Right cardiac atrium (tissue), 5 donors: ENCODE measurements around the gene GNPDA2. TPM values are rescaled to one million over a fixed set of nuclear protein-coding genes. Genes with fewer than 3 reads are reported as not detected.

Experiments used
- ATAC-seq, 2 donors: fragments of 200-7000 bp; cut with Tn5 transposase; one replicate each; pipeline versions ENCODE4 v1.8.0 to v1.9.1; 2020; ENCODE audit warnings: moderate library complexity in 2 of 2, mild to moderate bottlenecking in 1 of 2
- DNase-seq, 3 donors: peaks; one replicate each; pipeline ENCODE4 v3.0.0-alpha.2; 2020
- H3K27ac ChIP-seq: one replicate; pipeline ENCODE4 v1.5.1; 2013; ENCODE audit warnings: mild to moderate bottlenecking, low read length, control low read depth, moderate library complexity
- H3K27me3 ChIP-seq: one replicate; pipeline ENCODE4 v1.6.1; 2013; ENCODE audit not compliant: control insufficient read depth, insufficient read depth
- H3K4me1 ChIP-seq: one replicate; pipeline ENCODE4 v1.6.1; 2013; ENCODE audit warnings: low read length; ENCODE audit not compliant: control insufficient read depth, insufficient read depth
- H3K4me3 ChIP-seq: one replicate; pipeline ENCODE4 v1.5.1; 2013; ENCODE audit warnings: low read length, control low read depth
- H3K9me3 ChIP-seq: one replicate; pipeline ENCODE4 v1.6.1; 2013; ENCODE audit warnings: low read length; ENCODE audit not compliant: control insufficient read depth
- WGBS: extraction: QIAGEN DNeasy Blood & Tissue Kit; methylation state at CpG from one replicate; pipeline ENCODE4 v1.1.7; 2013; 5-methylcytosine and 5-hydroxymethylcytosine counted together
- intact Hi-C, 4 donors: fragments of 100-400 bp; cut with DNase I; formaldehyde crosslinking; loops; one replicate each; pipeline versions ENCODE4 v1.11.0 to v1.14.0; 2022 to 2023
- polyA plus RNA-seq: library from polyadenylated mRNA; stranded (reverse); fragments of 200-250 nt; gene quantifications from one replicate; pipeline ENCODE4 v1.2.3, GENCODE V29; 2013
- total RNA-seq, 4 donors: library from RNA; stranded (reverse); fragmentation: NEBNext Ultra II Directional; extraction: Animal tissue kit (Norgen Biotek cat#: 25700); gene quantifications; one replicate each; pipeline ENCODE4 v1.2.1, GENCODE V29; 2021
- donor health status: healthy with polysubstance abuse.
- donor health status: DM: no; HTN: yes; CAD: no.
- donor health status: DM: no; HTN: no; CAD: no.
- donor health status: DM: no; HTN: yes; CAD: no; lungs with severe emphysema.
- donor health status: DM: yes; HTN: yes; CAD: no.

The GNPDA2 gene
- total and polyA plus RNA-seq, 5 donors: 11.5 to 19.6 (median 15.0) TPM

DNA sequence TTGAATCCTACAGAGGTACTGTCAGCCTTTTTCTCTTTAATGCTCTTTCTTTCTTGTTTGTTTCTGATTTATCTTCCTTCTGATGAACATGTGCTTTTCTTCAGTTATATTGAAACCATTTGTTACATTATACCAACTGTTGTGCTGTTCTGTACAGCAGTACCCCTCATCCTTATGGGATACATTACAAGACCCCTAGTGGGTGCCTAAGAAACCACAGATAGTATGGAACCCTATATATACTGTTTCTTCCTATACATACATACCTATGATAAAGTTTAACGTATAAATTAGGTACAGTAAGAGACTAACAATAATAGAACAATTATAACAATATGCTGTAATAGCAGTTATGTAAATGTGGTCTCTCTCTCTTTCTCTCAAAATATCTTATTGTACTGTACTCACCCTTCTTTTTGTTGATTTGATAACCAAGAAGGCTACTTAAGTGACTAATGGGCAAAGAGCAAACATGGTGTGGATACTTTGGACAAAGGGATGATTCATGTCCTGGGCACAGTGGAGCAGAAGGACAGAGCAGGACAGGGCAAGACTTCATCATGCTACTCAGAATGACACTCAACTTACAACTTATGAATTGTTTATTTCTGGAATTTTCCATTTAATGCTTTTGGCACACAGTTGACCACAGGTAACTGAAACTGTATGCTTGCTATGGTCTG, 64.3 kb downstream of the GNPDA2 start:
- Histone ChIP-seq H3K4me3 (no peak overlapping the region), H3K27ac (no peak overlapping the region), H3K9me3 (no peaks in the 10 kb centered on the region), H3K27me3 (no peaks in the 10 kb centered on the region), H3K4me1 (peaks cover 1% of the 10 kb centered on the region)
- intact Hi-C loops: no loop called here
- 75% methylated on average over 1 of the region's 1 CpG for WGBS
- ATAC-seq (no peak), DNase-seq (no peak)

DNA sequence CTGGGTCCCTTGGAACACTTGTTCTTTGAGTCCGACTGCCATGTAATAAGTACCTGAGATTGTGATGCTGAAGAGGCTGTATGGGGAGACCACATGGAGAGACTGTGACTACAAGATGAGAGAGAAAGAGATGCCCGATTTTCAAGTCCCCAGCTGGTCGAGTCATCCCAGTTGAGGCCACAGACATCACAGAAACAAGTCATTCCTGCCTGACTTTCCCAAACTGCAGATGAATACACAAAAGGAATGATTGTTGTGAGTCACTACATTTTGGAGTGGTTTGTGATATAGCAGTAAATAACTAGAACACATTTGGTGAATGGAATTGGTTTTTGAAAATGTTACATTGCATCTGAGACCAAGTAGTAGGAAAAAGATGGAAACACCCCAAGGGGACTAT, 66.0 kb downstream of the GNPDA2 start:
- DNase-seq (no peak), ATAC-seq (no peak)
- no peaks in the 10 kb centered on the region for H3K9me3 ChIP-seq
- H3K27me3 ChIP-seq: no peaks in the 10 kb centered on the region
- peaks cover 1% of the 10 kb centered on the region for H3K4me1 ChIP-seq
- no peak overlapping the region for H3K27ac ChIP-seq
- intact Hi-C loops: no loop called here
- 42% methylated on average over 3 of the region's 3 CpGs for WGBS
- H3K4me3 ChIP-seq: no peak overlapping the region

DNA sequence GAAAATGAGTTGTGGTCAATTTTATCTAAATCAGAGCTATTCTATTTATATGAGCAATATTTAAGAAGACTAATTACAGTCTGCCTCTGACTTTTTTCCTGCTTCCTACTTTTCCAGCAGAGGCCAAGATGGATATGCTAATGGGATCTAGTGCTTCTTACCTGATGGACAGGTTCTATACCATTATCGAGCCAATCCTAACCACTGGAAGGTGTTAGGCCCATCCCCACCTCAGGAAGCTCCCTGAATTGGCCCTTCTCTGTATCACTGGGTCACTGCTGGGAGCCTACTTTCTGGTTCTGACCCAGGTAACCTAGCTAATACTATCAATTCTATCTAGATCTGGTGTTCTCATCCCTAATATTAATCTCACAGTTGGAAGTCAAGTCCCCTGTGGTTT, 74.4 kb downstream of the GNPDA2 start:
- 71% methylated on average over 1 of the region's 1 CpG for WGBS
- no peak for ATAC-seq
- DNase-seq: no peak
- Histone ChIP-seq H3K27ac (no peak overlapping the region), H3K9me3 (no peaks in the 10 kb centered on the region), H3K4me3 (no peak overlapping the region), H3K4me1 (no peaks in the 10 kb centered on the region), H3K27me3 (no peaks in the 10 kb centered on the region)
- intact Hi-C loops: no loop called here

Other genes starting within 250 kb of the GNPDA2 start
- gene YIPF7, start 74.9 kb downstream of the GNPDA2 start, total RNA-seq: 1 to 10 TPM; 2.2 to 2.6 (median 2.4) TPM
- gene YIPF7, start 74.9 kb downstream of the GNPDA2 start, polyA plus RNA-seq: 0.75 TPM
- 10 to 100 TPM; 13.7 to 18.8 (median 16.9) TPM for gene GUF1, start 48.1 kb downstream of the GNPDA2 start, total RNA-seq
- gene GUF1, start 48.1 kb downstream of the GNPDA2 start, polyA plus RNA-seq: 13.5 TPM